ENCODE results near the gene FPGT.

DNA sequence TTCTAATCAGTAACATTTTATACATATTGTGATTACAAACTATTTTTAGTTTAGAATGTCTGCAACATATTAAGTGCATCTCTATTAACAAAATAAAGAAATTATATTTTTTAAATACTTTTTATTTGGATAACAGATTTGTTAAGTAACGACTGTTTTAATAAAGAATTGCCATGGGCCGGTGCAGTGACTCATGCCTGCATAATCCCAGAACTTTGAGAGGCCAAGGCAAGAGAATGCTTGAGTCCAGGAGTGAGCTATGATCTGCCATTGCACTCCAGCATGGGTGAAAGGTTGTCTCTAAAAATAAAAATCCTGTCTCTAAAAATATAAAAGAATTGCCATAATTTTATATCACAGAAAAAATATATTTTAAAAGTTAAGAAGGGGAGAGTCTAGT lies 4.1 kb upstream of the FPGT start:
- no peak for TF ChIP-seq POLR2A (IDR thresholded peaks at IDR 0.05)
- TF ChIP-seq CTCF (IDR thresholded peaks at IDR 0.05): no peak

Data from stomach (tissue), 4 donors.